HL-60 (cell line): ENCODE data around the gene FCRLB.

Source experiments
- CTCF ChIP-seq: IDR thresholded peaks from one replicate; pipeline ENCODE4 v1.5.1; 2011; ENCODE audit warnings: low read length, control low read depth, inconsistent platforms; ENCODE audit not compliant: insufficient read depth
- POLR2AphosphoS5 ChIP-seq: IDR thresholded peaks from 2 replicates; pipeline ENCODE4 v1.6.1; 2012; ENCODE audit warnings: low read depth
- SPI1 ChIP-seq: IDR thresholded peaks from 2 replicates; pipeline ENCODE4 v1.6.1; 2012; ENCODE audit warnings: low read depth, mild to moderate bottlenecking, borderline replicate concordance

GRCh38 chr1:161727256-161727924 is 6.0 kb downstream of the FCRLB start:
- no peak; the same call in 1 of the 2 replicates for TF ChIP-seq POLR2AphosphoS5
- no peak for TF ChIP-seq CTCF
- TF ChIP-seq SPI1: no peak
